GM23338 (cell line): ENCODE measurements around the gene TBC1D21.

Experiments used
- CTCF ChIP-seq, 2 experiments: fragments of 200-600 bp in 1 of 2; sonication (generic) in 1 of 2; conservative IDR thresholded peaks; 2 replicates each; pipeline versions ENCODE4 v1.5.1 to v1.6.1; 2016 to 2017; ENCODE audit warnings: antibody characterized with exemption in 2 of 2, low read depth in 2 of 2, mild to moderate bottlenecking in 2 of 2, moderate library complexity in 1 of 2
- EZH2 ChIP-seq: fragments of 200-600 bp; sonication (generic); IDR thresholded peaks from one replicate; pipeline ENCODE4 v1.8.0; 2017; ENCODE audit warnings: antibody characterized with exemption, mild to moderate bottlenecking, low read depth; ENCODE audit not compliant: unreplicated experiment
- REST ChIP-seq: IDR thresholded peaks from one replicate; pipeline ENCODE4 v1.6.1; 2018; ENCODE audit warnings: antibody characterized with exemption; ENCODE audit not compliant: unreplicated experiment

GRCh38 chr15:73907035-73907408 is 33.7 kb downstream of the TBC1D21 start:
- no peak for TF ChIP-seq CTCF (conservative IDR thresholded peaks at IDR 0.05; ENCODE audit: low read depth in 2 of 2)
- TF ChIP-seq REST, result no peak
- TF ChIP-seq EZH2, result no peak
